WTC11 (cell line): ENCODE measurements around the gene PDE4B. TPM values are rescaled to one million over a fixed set of nuclear protein-coding genes. Genes with fewer than 3 reads are reported as not detected.

ENCODE experiments used
- ATAC-seq: fragments of 200-7000 bp; cut with Tn5 transposase; 2 replicates; pipeline ENCODE4 v1.10.0; 2021; ENCODE audit warnings: mild to moderate bottlenecking, moderate library complexity
- CTCF ChIA-PET: fragments of 300-600 bp; sonication (Branson Sonifier 250); formaldehyde crosslinking; loops from one replicate; lab custom pipeline; 2021; ENCODE audit warnings: antibody characterized with exemption; lab: Charles Lee
- POLR2A ChIA-PET: fragments of 350-600 bp; sonication (Branson Sonifier 250); formaldehyde crosslinking; loops from one replicate; lab custom pipeline; 2021; ENCODE audit warnings: antibody characterized with exemption; lab: Charles Lee
- DNase-seq: peaks from one replicate; pipeline ENCODE4 v3.0.0; 2021; ENCODE audit warnings: low spot score
- H3K27ac Mint-ChIP-seq: 2 replicates; pipeline ENCODE4 v1.8.0; 2021; ENCODE audit warnings: mixed read lengths
- H3K27me3 Mint-ChIP-seq: 2 replicates; pipeline ENCODE4 v1.8.0; 2021; ENCODE audit warnings: low read depth, mild to moderate bottlenecking, moderate library complexity, mixed read lengths
- H3K36me3 Mint-ChIP-seq: 2 replicates; pipeline ENCODE4 v1.8.0; 2021; ENCODE audit warnings: mixed read lengths
- H3K4me1 Mint-ChIP-seq: 2 replicates; pipeline ENCODE4 v1.8.0; 2022; ENCODE audit warnings: mixed read lengths
- H3K4me3 Mint-ChIP-seq: 2 replicates; pipeline ENCODE4 v1.8.0; 2021; ENCODE audit warnings: mild to moderate bottlenecking, moderate library complexity, mixed read lengths
- H3K9me3 Mint-ChIP-seq: 2 replicates; pipeline ENCODE4 v1.8.0; 2021; ENCODE audit warnings: mixed read lengths
- AR ChIP-seq: fragments of 250-450 bp; sonication (Bioruptor Pico); IDR thresholded peaks from 2 replicates; pipeline ENCODE4 v1.9.0; 2021; ENCODE audit warnings: mild to moderate bottlenecking
- E2F5 ChIP-seq: sonication (generic); formaldehyde crosslinking; IDR thresholded peaks from 2 replicates; pipeline ENCODE4 v1.8.1; 2022; ENCODE audit warnings: mild to moderate bottlenecking, moderate library complexity, missing genetic modification reagents
- JUN ChIP-seq: sonication (generic); formaldehyde crosslinking; IDR thresholded peaks from 2 replicates; pipeline ENCODE4 v1.8.0; 2023; ENCODE audit warnings: mild to moderate bottlenecking, missing genetic modification reagents
- MAX ChIP-seq: sonication (generic); formaldehyde crosslinking; IDR thresholded peaks from 2 replicates; pipeline ENCODE4 v1.8.0; 2022; ENCODE audit warnings: mild to moderate bottlenecking, missing genetic modification reagents
- NR1H2 ChIP-seq: sonication (generic); formaldehyde crosslinking; IDR thresholded peaks from 2 replicates; pipeline ENCODE4 v1.9.0; 2021; ENCODE audit warnings: mild to moderate bottlenecking, moderate library complexity, missing genetic modification reagents
- NR3C1 ChIP-seq: sonication (generic); formaldehyde crosslinking; conservative IDR thresholded peaks from 2 replicates; pipeline ENCODE4 v1.8.1; 2023; ENCODE audit warnings: low read depth, mild to moderate bottlenecking, missing genetic modification reagents
- PREB ChIP-seq: sonication (generic); formaldehyde crosslinking; IDR thresholded peaks from 2 replicates; pipeline ENCODE4 v1.8.1; 2022; ENCODE audit warnings: mild to moderate bottlenecking, missing genetic modification reagents, moderate library complexity, borderline replicate concordance
- SOX15 ChIP-seq: fragments of 250-450 bp; sonication (Bioruptor Pico); IDR thresholded peaks from 2 replicates; pipeline ENCODE4 v1.9.0; 2021; ENCODE audit warnings: mild to moderate bottlenecking
- ZNF317 ChIP-seq: sonication (generic); formaldehyde crosslinking; IDR thresholded peaks from 2 replicates; pipeline ENCODE4 v1.8.1; 2023; ENCODE audit warnings: low read depth, mild to moderate bottlenecking, moderate library complexity, missing genetic modification reagents, borderline replicate concordance
- total RNA-seq: library from RNA; stranded (reverse); gene quantifications from 3 replicates; pipeline ENCODE4 v1.2.3, GENCODE V29; 2021
- TF ChIP-seq, protein P1 (sequence below): fragments of 200-600 bp; IDR thresholded peaks from 2 replicates; pipeline ENCODE4 v1.8.0; 2022; ENCODE audit warnings: antibody characterized with exemption
- TF ChIP-seq, protein P2 (sequence below): fragments of 250-450 bp; sonication (Bioruptor Pico); IDR thresholded peaks from 2 replicates; pipeline ENCODE4 v1.9.0; 2021; ENCODE audit warnings: mild to moderate bottlenecking, borderline replicate concordance
- TF ChIP-seq, protein P3 (sequence below): sonication (generic); formaldehyde crosslinking; IDR thresholded peaks from 2 replicates; pipeline ENCODE4 v1.8.0; 2023; ENCODE audit warnings: mild to moderate bottlenecking, missing genetic modification reagents
- TF ChIP-seq, protein P4 (sequence below): sonication (generic); formaldehyde crosslinking; conservative IDR thresholded peaks from 2 replicates; pipeline ENCODE4 v1.8.1; 2022; ENCODE audit warnings: mild to moderate bottlenecking, missing genetic modification reagents
- TF ChIP-seq, protein P5 (sequence below): fragments of 250-450 bp; sonication (Bioruptor Pico); IDR thresholded peaks from 2 replicates; pipeline ENCODE4 v1.9.0; 2021; ENCODE audit warnings: moderate library complexity, mild to moderate bottlenecking, inconsistent platforms, borderline replicate concordance
- TF ChIP-seq, protein P6 (sequence below): sonication (generic); formaldehyde crosslinking; IDR thresholded peaks from 2 replicates; pipeline ENCODE4 v1.8.0; 2022; ENCODE audit warnings: missing genetic modification reagents

Gene PDE4B
- total RNA-seq, 1 experiment from 2014 or later, result 8.0 TPM

DNA sequence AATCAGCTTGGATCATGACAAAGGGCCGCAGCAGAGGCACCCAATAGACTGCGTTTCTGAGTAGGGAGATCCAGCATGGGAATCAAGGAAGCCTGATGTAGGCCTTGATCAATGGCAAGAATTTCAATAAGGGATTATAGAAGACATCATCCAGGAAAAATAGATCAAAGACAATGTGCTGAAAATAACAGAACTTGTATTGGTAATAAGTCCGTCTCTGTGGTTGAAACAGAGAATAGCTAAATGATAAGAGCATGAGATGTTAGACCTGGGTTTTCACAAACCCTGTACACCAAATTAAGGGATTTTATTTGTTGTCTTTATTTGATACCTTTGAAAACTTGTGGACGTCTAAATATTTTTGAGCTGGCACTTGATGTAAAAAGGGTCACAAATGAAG, 513.2 kb downstream of the PDE4B start (continued):
- no peak for TF ChIP-seq ZNF317 (CRISPR knock-in tag)
- no peak for TF ChIP-seq AR (CRISPR knock-in tag)
- TF ChIP-seq, protein P1, sequence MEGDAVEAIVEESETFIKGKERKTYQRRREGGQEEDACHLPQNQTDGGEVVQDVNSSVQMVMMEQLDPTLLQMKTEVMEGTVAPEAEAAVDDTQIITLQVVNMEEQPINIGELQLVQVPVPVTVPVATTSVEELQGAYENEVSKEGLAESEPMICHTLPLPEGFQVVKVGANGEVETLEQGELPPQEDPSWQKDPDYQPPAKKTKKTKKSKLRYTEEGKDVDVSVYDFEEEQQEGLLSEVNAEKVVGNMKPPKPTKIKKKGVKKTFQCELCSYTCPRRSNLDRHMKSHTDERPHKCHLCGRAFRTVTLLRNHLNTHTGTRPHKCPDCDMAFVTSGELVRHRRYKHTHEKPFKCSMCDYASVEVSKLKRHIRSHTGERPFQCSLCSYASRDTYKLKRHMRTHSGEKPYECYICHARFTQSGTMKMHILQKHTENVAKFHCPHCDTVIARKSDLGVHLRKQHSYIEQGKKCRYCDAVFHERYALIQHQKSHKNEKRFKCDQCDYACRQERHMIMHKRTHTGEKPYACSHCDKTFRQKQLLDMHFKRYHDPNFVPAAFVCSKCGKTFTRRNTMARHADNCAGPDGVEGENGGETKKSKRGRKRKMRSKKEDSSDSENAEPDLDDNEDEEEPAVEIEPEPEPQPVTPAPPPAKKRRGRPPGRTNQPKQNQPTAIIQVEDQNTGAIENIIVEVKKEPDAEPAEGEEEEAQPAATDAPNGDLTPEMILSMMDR, result no peak
- TF ChIP-seq, protein P2, sequence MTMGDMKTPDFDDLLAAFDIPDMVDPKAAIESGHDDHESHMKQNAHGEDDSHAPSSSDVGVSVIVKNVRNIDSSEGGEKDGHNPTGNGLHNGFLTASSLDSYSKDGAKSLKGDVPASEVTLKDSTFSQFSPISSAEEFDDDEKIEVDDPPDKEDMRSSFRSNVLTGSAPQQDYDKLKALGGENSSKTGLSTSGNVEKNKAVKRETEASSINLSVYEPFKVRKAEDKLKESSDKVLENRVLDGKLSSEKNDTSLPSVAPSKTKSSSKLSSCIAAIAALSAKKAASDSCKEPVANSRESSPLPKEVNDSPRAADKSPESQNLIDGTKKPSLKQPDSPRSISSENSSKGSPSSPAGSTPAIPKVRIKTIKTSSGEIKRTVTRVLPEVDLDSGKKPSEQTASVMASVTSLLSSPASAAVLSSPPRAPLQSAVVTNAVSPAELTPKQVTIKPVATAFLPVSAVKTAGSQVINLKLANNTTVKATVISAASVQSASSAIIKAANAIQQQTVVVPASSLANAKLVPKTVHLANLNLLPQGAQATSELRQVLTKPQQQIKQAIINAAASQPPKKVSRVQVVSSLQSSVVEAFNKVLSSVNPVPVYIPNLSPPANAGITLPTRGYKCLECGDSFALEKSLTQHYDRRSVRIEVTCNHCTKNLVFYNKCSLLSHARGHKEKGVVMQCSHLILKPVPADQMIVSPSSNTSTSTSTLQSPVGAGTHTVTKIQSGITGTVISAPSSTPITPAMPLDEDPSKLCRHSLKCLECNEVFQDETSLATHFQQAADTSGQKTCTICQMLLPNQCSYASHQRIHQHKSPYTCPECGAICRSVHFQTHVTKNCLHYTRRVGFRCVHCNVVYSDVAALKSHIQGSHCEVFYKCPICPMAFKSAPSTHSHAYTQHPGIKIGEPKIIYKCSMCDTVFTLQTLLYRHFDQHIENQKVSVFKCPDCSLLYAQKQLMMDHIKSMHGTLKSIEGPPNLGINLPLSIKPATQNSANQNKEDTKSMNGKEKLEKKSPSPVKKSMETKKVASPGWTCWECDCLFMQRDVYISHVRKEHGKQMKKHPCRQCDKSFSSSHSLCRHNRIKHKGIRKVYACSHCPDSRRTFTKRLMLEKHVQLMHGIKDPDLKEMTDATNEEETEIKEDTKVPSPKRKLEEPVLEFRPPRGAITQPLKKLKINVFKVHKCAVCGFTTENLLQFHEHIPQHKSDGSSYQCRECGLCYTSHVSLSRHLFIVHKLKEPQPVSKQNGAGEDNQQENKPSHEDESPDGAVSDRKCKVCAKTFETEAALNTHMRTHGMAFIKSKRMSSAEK, result no peak
- TF ChIP-seq NR3C1 (CRISPR knock-in tag), result no peak
- TF ChIP-seq JUN (CRISPR knock-in tag), result no peak
- no peak for TF ChIP-seq MAX (CRISPR knock-in tag)
- TF ChIP-seq E2F5, result no peak
- TF ChIP-seq NR1H2 (CRISPR knock-in tag), result no peak
- TF ChIP-seq SOX15 (CRISPR knock-in tag), result no peak

- CTCF ChIA-PET, result no interaction called here
- Mint-ChIP-seq H3K9me3 (no peaks in the 10 kb centered on the region), H3K36me3 (no peaks in the 10 kb centered on the region), H3K4me1 (no peaks in the 10 kb centered on the region), H3K27me3 (no peaks in the 10 kb centered on the region), H3K27ac (no peak overlapping the region), H3K4me3 (no peak overlapping the region)
- ATAC-seq, result no peak
- POLR2A ChIA-PET, result no interaction called here
- DNase-seq, result no peak
- TF ChIP-seq, protein P3, sequence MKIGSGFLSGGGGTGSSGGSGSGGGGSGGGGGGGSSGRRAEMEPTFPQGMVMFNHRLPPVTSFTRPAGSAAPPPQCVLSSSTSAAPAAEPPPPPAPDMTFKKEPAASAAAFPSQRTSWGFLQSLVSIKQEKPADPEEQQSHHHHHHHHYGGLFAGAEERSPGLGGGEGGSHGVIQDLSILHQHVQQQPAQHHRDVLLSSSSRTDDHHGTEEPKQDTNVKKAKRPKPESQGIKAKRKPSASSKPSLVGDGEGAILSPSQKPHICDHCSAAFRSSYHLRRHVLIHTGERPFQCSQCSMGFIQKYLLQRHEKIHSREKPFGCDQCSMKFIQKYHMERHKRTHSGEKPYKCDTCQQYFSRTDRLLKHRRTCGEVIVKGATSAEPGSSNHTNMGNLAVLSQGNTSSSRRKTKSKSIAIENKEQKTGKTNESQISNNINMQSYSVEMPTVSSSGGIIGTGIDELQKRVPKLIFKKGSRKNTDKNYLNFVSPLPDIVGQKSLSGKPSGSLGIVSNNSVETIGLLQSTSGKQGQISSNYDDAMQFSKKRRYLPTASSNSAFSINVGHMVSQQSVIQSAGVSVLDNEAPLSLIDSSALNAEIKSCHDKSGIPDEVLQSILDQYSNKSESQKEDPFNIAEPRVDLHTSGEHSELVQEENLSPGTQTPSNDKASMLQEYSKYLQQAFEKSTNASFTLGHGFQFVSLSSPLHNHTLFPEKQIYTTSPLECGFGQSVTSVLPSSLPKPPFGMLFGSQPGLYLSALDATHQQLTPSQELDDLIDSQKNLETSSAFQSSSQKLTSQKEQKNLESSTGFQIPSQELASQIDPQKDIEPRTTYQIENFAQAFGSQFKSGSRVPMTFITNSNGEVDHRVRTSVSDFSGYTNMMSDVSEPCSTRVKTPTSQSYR (CRISPR knock-in tag), result no peak
- TF ChIP-seq, protein P4, sequence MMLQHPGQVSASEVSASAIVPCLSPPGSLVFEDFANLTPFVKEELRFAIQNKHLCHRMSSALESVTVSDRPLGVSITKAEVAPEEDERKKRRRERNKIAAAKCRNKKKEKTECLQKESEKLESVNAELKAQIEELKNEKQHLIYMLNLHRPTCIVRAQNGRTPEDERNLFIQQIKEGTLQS (CRISPR knock-in tag), result no peak
- TF ChIP-seq, protein P5, sequence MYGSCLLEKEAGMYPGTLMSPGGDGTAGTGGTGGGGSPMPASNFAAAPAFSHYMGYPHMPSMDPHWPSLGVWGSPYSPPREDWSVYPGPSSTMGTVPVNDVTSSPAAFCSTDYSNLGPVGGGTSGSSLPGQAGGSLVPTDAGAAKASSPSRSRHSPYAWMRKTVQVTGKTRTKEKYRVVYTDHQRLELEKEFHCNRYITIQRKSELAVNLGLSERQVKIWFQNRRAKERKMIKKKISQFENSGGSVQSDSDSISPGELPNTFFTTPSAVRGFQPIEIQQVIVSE, result no peak
- TF ChIP-seq, protein P6, sequence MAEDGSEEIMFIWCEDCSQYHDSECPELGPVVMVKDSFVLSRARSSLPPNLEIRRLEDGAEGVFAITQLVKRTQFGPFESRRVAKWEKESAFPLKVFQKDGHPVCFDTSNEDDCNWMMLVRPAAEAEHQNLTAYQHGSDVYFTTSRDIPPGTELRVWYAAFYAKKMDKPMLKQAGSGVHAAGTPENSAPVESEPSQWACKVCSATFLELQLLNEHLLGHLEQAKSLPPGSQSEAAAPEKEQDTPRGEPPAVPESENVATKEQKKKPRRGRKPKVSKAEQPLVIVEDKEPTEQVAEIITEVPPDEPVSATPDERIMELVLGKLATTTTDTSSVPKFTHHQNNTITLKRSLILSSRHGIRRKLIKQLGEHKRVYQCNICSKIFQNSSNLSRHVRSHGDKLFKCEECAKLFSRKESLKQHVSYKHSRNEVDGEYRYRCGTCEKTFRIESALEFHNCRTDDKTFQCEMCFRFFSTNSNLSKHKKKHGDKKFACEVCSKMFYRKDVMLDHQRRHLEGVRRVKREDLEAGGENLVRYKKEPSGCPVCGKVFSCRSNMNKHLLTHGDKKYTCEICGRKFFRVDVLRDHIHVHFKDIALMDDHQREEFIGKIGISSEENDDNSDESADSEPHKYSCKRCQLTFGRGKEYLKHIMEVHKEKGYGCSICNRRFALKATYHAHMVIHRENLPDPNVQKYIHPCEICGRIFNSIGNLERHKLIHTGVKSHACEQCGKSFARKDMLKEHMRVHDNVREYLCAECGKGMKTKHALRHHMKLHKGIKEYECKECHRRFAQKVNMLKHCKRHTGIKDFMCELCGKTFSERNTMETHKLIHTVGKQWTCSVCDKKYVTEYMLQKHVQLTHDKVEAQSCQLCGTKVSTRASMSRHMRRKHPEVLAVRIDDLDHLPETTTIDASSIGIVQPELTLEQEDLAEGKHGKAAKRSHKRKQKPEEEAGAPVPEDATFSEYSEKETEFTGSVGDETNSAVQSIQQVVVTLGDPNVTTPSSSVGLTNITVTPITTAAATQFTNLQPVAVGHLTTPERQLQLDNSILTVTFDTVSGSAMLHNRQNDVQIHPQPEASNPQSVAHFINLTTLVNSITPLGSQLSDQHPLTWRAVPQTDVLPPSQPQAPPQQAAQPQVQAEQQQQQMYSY (CRISPR knock-in tag), result no peak
- TF ChIP-seq PREB (CRISPR knock-in tag), result no peak
These were observed 516.5 kb downstream of the PDE4B start for GRCh38 chr1:66309006-66309741.
